Measurements from ENCODE around the gene CLHC1.

The CLHC1 gene

DNA sequence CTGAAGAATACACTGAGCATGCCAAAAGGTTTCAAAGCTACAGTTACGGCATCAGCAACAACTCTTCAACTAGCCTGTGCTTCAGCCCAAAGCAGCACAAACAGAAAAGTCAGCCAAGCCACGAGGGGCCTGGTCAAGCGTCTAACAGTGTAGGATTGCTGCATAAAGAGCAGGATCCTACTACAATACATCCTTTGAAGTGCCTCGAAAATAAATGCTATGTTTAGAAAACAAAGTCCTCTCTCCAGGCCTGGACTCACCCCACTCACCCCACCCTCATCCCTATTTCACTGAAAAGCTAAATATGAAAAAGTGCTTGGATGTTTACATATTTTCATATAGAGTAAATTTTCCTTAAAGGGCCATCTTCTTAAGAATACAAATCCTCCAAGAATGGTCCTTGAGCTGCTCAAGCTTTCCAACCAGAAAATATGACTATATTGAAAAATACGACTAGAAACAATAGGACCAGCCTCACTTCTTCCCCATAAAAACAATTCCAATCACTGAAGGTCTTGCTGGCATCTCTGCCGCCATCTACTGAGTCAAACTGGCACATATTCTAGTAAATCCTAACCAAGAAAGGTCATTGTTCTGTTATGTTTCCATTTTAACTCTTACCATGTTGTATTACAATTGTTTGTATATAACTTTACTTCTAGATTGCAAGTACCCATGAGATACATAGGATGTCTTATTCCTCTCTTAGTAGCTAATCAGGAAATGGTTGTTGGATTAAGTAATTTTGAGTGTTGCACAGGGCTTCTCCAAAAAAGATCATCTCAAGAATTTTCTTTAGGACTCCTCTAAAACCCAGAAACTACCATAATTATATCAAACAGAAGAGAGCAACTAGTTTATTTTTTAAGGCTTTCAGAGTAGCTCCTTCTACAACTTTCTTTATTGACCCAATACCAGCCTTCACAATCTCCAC lies 63.6 kb downstream of the CLHC1 start:
- peak; percentile 61 for DNase-seq

DNA sequence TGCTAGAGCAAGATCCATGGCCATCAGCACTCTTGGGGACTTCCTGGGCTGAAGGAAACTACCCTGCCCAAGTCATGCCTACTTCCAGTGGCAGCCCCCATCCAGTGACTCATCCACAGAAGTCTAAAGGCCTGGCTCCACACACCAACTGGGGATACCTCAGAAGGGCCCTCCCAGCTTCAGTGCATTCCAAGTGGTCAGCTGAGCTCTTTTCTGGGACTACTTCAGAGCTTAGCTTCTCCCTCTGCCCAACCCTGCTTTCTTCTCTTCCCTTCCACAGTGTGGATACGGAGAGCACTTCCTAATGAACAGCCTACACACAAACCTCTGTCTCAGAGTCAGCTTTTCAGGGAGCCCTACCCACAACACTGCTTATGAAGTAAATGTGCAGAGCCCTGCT lies 66.5 kb downstream of the CLHC1 start:
- DNase-seq: no peak

DNA sequence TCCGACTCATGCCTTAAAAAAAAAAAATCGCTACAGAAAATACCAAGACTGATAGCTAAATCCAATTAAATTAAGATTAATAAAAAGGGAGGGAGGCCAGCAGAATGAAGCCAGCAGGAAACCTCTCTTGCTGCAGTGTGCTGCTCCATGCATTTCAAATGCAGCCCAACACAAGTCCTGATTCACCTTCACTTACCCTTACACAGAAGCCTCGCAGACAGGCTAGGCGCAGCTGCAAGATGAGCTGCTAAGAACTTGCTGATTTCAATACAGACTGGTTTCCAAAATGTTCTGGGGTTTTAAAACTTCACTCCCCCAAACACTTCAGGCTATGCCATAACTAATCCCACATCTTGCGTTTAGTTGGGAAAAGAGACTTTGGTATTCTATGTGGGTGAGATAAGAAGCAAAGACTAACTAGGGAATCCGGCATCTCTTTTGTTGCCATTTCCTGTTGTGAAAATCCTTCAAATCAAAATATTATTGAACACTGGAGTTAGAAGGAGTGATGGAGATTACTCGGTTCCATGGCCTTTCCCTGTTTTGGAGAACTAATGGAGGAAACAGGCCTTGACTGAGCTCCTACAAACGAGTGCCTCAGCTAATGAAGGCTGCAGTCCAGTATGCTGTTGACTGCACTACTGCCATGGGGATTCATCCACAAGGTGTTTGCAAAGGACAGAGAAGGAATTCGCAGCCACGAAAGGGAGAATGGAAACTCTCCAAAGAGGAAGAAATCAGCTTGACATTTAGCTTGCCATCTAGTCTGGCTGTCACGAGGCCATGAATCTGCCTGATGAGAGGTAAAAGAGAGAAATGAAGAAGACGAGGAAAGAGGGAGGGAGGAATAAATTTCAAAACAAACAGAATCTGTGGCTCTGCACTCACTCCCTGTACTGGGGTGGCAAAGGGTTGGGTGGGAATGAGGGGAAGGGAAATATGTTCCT lies 67.3 kb downstream of the CLHC1 start:
- DNase-seq: no peak

DNA sequence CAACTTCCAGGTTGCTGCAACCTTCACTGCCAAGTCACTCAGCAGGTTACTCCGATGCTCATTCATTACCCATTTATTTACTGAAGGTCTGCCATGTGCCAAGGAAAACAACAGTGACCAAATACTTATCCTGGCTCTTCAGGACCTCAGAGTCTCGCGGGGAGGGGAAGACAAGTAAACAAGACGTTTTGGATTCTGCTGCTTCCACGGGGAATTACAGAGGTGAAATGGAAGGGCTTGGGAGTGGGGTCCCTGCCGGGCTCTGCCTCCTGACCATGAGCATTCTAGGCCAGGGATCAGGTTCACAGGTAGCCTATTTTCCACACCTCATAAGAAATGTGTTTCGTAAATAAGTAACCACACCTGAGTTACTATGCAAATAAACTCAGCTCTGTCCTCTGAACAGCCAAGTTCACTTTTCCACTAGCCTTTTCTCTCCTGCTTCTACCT lies 68.1 kb downstream of the CLHC1 start:
- DNase-seq: no peak

DNA sequence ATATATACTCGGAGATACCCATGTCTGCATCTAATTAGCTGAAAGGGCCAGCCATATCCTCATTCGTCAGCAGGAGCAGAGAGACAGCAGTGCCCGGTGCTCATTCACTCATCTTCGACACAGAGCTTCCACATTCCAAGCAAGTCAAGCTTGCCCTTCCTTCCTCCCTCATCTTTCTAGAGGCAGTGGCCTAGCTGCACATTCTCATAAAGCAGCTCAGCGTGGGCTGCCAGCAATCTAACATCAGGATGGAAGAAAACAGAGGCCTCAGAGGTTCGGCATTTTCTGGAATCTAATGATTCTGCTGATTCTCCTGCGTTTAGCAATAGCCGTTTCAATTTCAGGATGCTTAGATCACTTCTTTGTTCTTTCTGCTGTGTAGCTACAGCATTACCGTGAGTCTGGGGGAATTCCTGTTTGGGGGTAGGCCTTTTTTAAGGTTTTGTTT lies 68.8 kb downstream of the CLHC1 start:
- no peak for DNase-seq

DNA sequence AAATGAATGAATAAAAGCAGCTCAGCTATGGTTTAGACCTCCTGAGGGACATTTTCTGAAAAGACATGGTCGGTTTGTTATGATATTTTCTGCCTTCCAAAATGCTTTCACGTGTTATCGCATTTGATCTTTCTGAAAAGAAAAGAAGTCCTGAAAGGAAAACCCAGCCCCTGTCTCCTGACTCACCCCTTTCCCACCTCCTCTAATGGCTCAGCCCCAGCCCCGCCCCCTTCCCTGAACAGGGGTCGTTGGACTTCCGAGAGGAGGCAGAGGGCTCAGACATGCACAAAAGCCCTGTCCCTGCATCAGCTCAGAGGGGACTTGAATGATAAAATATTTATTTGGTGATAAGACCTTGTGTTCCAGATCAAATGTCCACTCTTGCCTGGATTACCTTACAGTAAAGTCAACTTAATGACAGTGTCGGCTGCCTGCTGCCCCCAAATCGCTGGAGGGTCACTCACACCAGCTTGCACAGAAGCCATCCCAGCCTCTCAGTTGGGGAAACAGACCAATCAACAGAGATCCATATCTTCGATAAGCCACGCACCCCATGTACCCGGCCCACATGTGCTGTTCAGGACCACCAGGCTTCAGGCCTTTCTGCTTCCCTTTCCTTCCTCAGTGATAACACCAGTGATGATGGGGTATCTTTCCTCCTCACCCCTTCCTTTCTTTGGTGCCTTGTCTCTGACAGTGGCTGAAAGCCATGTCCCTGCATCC lies 69.6 kb downstream of the CLHC1 start:
- no peak for DNase-seq

DNA sequence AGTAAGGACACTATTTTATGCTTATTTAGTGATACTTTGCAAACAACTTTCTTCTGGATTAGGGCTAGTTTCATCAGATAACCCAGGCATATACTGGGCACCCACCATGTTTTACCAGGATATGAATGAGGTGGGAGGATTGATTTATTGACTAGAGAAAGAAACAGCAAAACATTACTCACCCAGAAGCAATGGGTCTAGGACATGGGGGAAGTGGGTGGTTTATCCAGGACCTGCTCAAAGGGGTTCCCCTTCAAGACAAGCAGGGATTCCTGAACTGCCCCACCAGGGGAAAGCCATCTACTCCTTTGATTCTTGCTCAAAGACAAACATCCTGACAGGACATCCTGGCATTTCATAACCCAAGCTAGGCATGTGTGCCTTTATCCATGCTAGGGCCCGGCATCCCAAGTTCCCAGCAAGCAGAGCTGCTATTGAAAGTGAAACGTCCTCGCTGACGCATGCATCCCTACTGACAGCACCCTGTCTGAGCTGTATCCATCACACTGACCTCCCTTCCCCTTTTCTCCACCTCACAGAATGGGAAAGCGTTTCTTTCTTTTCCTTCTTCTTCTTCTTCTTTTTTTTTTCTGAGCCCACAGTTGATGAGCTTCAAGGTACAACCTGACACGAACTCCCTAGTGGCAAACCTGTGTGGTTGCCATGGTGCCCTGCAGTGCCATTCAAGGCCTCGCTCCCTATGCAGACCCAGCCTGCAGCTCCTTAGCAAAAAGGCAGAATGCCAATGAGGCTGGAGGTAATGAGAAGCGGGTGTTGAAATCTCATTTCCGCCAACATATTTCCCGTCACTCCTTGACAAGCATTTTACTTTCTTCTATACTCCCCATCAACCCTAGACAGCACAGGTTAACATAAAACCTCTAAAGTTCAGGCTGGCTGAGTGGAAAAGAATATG lies 70.5 kb downstream of the CLHC1 start:
- no peak for DNase-seq

DNA sequence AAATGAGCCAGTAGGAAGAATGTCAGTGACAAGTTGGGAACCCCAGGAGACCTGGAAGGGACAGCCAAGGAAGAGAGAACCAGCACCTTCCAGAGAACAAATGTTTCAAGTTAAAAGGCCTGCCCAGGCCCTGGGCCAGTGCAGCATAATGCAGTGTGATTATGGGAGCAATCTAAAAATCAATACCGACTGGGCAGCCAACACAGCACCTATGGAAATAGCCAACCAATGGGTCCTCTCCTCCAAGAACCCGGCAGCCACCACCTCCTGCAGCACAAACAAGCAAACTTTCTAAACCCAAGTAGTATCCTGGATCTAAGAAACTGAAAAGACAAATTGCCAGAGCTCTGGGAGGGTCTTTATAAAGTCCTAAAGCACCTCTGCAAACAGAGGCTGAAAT lies 71.7 kb downstream of the CLHC1 start:
- no peak for DNase-seq

DNA sequence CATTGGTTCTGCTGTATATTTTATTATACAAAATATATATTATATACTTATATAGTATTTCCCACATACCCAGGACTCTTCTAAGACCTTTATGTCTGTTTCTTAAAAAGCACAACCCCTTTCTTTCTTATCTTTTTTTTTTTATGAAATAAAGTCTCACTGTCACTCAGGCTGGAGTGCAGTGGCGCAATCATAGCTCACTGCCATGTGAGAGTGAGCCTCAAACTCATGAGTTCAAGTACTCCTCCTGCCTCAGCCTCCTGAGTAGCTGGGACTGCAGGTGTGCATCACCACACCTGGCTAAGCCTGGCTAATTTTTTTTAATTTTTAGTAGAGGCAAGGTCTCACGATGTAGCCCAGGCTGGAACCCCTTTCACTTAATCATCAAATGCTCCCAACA lies 72.3 kb downstream of the CLHC1 start:
- DNase-seq: no peak

DNA sequence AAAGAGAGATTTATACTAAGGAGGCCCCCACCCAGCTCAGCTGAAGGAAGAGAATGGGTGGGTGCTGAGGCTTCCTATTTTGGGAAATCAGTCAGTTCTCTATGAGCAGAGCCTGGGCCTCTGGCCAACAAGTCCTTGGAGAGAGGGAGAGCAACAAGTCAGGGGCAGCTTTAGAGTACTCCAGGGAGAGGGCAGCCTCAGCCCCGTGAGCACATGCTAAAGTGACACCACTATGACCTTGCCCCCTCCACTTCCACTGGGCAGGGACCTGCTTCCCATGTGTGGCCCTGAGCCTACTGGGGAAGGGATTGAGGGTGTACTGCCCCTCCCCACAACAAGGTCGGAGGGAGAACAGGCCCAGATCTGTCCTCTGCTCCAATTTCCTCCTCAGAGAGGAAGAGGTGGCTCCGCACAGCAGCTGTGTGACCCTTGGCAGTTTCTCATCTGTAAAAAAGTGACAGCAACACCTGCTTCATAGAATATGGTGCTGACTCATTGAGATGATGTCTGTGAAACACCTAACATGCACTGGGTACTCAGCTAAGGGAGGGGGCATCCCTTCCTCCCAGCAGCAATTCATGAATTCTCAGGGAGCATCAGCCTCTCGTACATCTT lies 72.9 kb downstream of the CLHC1 start:
- DNase-seq: no peak

DNA sequence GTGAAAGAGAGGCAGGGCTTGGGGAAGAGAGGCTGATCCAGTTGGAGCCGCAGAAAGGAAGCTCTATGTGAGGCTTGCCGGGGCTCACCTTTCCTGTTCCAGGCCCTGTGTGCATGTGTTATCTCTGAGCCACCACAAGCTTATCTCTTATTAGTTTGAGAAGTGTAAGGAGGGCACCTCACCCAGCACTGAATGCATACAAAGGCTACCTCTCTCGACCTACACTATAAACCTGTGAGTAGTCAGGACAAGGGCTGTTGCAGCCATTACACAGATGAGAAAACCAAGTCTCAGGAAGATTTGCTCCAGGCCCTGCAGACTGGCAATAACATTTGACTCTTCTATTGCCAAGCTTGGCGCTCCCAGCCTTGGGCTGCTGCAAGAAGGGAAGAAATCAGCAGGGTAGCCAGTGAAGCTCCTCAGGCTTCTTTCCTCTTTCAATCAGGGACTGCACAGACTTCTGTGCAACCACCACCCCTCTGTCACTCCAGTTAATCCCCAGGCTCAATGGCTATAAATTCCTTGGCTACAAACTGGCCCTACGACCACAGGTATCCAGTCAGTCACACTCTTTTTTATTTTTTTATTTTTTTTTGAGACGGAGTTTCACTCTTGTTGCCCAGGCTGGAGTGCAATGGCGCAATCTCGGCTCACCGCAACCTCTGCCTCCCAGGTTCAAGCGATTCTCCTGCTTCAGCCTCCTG lies 73.8 kb downstream of the CLHC1 start:
- DNase-seq: no peak

DNA sequence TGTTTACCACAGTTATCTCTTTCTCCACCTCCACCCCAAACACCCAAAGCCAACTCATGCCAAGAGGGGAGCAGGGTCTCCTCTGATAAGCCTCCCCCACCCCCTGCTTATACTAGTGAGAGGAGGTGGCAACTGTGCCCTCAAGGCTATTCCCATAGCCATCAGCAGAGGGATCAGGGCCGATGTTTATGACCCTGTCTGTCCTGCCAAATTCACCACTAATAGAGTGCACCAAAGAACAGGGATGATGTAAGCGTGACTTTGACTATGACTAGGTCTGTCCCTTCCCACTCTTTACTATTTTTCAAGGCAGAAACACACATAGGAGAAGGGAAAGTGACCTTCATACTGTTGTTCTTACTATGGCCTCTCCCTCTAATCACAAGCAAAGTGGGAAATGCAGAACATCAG lies 74.6 kb downstream of the CLHC1 start:
- DNase-seq: no peak

DNA sequence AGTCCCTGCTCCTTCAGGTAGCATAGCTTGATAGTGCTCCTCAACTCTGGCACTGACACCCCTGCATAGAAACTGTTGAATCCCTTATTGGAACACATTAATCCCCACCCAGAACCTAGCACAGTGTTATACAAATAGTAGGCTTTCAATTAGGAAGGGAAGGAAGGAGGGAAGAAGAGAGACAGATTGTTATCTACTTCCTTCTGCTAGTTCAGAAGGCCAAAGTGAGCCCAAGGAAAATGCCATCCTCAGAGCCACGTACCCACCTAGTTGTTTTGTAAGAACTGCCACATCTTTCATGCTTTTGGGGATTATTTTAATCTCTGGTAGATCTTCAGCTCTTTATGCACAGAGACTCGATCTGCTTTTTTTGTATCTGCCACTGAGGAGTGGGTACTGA lies 75.1 kb downstream of the CLHC1 start:
- no peak for DNase-seq

DNA sequence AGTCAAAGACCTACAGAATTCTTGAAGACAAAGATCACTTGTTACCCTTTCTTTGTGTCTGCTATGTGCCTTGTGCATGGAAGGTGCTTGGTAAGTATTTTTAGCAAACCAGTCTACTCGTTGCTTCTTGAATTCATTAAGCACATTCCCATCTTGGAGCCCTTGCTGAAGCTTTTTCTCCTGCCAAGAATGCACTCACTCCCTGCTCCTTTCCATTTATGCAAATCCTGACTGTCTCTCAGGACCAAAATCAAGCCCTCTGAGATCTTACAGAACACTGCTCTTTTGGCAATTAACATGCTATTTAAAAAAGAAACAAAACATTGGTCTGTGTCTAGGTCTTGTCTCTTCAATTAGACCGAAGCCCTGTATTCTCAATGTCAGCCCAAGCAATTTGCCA lies 75.8 kb downstream of the CLHC1 start:
- DNase-seq: no peak

DNA sequence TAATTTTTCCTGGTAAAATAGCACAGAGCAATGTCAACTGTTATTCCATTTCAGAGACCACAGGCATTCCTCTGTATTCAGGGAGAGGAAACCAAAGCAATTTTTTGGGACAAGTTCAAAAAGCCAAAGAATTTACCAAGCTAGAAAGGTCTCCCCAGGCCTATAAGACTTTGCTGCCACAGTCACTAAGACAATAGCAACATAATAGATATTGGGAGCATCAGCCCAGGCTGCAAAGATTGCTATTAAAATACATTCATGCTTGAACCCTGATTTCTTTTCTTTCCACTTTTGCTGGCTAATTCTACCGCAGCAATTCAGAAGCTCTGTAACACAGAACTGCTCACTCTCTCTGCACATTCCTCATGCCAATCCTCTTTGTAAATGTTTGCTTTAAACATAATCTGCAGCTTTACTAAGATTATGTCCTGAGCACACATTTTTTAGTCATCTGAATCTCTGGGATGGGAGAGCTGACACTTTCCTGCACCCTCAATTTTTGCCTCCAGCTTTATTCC lies 76.3 kb downstream of the CLHC1 start:
- no peak for DNase-seq

DNA sequence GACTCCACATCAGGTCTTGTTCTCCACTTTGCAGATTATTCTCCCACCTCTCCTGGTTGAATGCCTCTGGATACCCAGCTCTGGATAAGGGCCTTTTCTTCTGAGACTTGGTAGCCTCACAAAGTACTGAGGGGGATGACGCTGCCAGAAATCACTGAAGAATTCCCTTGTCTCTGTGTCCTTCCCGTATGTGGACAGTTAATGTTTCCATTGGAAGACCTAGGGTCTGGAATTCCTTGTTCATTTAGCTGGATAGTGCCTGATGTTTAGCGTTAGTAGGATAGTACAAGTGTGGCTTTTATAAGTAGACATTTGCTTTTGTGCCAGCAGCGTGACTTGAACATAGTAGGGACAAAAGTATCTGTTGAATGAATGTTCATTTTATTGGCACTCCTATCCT lies 76.9 kb downstream of the CLHC1 start:
- no peak for DNase-seq

DNA sequence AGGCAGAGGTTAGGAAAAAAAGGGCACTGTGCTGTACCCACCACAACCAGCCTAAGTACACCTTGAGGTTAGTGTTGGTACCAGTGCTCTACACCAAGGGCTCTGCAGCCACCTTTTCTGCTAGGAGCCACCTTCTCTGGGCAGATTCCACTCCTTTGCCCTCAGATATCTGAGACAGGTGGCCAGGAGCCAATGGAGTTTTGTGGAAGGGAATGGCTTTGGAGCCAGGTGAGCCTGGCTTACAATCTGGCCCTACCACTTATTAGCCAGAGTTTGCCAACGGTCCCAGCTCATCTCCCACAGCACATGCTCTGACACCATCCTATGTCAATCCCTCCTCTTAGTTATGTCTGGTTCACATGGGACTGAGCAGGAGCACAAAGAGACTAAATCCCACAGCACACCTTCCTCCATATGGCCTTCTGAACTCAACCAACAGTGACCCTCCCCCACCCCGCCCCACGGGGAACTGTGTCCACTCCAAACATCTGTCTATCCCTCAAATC lies 77.5 kb downstream of the CLHC1 start:
- no peak for DNase-seq

DNA sequence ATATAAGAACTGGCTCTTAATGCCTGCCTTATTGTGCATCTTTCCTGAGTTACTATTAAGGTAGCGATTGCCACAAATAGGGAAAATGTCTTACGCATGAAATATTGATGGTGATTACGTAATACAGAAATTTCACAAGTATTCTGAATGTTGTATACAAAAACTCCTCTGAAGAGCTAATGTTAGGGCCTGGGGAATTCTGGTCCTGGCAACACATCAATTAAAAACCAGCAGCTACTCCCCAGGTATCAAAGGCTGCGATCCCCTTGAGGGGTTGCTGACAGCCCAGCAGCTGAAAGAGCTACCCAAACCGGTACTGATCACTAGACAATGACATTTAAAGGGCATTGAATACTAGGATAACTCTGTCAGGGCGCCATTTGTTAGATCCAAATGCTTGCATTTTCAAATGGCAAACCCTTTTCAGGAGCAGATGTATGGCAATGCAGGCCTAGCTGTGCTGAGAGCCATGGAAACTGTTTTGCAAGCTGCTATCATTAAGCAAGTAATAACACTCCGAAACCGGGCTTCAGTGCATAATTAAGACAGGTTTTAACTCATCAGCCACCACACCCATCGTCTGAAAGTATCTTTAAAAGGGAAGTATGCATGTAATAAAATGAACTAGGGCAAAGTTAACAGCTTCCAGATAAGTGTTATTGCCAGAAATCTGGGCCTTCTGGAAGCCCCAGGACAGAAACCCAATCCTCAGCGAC lies 78.4 kb downstream of the CLHC1 start:
- DNase-seq: no peak

Data from CD4-positive, alpha-beta T cell treated with Interleukin-6 for 4 hours (primary cell).